GM18909 (cell line): ENCODE results near the gene ITPKC.

Experiments
- ATAC-seq: cut with Tn5 transposase; IDR thresholded peaks from one replicate; pipeline ENCODE4 v1.9.1; 2021; ENCODE audit warnings: mild to moderate bottlenecking; ENCODE audit not compliant: unreplicated experiment, poor library complexity

Gene ITPKC

GRCh38 chr19:40716482-40717324 is at the start of gene ITPKC, which contains the start of gene COQ8B:
TSS of gene ITPKC (plus strand) at chr19:40717112. CDS start at chr19:40717136, 24 bp downstream.
TSS of gene COQ8B (minus strand) at chr19:40716886. CDS start at chr19:40714632, 2,254 bp downstream.
- ATAC-seq, result peak; percentile 71

- no peak for ATAC-seq
Observed at GRCh38 chr19:40667602-40668001, 49.3 kb upstream of the ITPKC start.

GRCh38 chr19:40668991-40669614 is 47.8 kb upstream of the ITPKC start:
- ATAC-seq, result no peak

- no peak for ATAC-seq
Observed at GRCh38 chr19:40671404-40671803, 45.5 kb upstream of the ITPKC start.

GRCh38 chr19:40672038-40672437 is 44.9 kb upstream of the ITPKC start:
- no peak for ATAC-seq

GRCh38 chr19:40672573-40673299 is 44.2 kb upstream of the ITPKC start:
- no peak for ATAC-seq

GRCh38 chr19:40673397-40673796 is 43.5 kb upstream of the ITPKC start:
- no peak for ATAC-seq

GRCh38 chr19:40674291-40674690 is 42.6 kb upstream of the ITPKC start:
- ATAC-seq, result no peak

GRCh38 chr19:40677156-40677555 is 39.8 kb upstream of the ITPKC start:
- no peak for ATAC-seq

- no peak for ATAC-seq
Observed at GRCh38 chr19:40681039-40681438, 35.9 kb upstream of the ITPKC start.

- ATAC-seq, result no peak
Observed at GRCh38 chr19:40682431-40682964, 34.4 kb upstream of the ITPKC start.

GRCh38 chr19:40683437-40683836 is 33.5 kb upstream of the ITPKC start:
- ATAC-seq, result no peak

GRCh38 chr19:40684280-40684679 is 32.6 kb upstream of the ITPKC start:
- no peak for ATAC-seq

- ATAC-seq, result no peak
Observed at GRCh38 chr19:40685016-40685526, 31.8 kb upstream of the ITPKC start.

GRCh38 chr19:40685563-40685962 is 31.3 kb upstream of the ITPKC start:
- ATAC-seq, result no peak

GRCh38 chr19:40686882-40687524 is 29.9 kb upstream of the ITPKC start:
- no peak for ATAC-seq

- no peak for ATAC-seq
Observed at GRCh38 chr19:40687525-40688016, 29.3 kb upstream of the ITPKC start.

GRCh38 chr19:40688309-40688708 is 28.6 kb upstream of the ITPKC start:
- no peak for ATAC-seq

GRCh38 chr19:40688987-40689338 is 27.9 kb upstream of the ITPKC start:
- ATAC-seq, result no peak
